GM19099 (cell line): ENCODE data around the gene OR9A2.

Source experiments
- POLR2A ChIP-seq: IDR thresholded peaks from 3 replicates; pipeline ENCODE4 v1.6.1; 2011; ENCODE audit warnings: low read depth; ENCODE audit not compliant: insufficient read length; ENCODE audit errors: extremely low read depth

Gene OR9A2

GRCh38 chr7:143005632-143006260 is 21.2 kb downstream of the OR9A2 start:
- TF ChIP-seq POLR2A: no peak

- TF ChIP-seq POLR2A: no peak
Measured at GRCh38 chr7:143003393-143004051, 23.4 kb downstream of the OR9A2 start.

- TF ChIP-seq POLR2A: no peak
Measured at GRCh38 chr7:143002898-143003297, 24.0 kb downstream of the OR9A2 start.

GRCh38 chr7:143002106-143002505 is 24.8 kb downstream of the OR9A2 start:
- no peak for TF ChIP-seq POLR2A

GRCh38 chr7:143000648-143001047 is 26.3 kb downstream of the OR9A2 start:
- TF ChIP-seq POLR2A: no peak

- TF ChIP-seq POLR2A: no peak
Measured at GRCh38 chr7:142999793-143000192, 27.1 kb downstream of the OR9A2 start.

GRCh38 chr7:142998966-142999365 is 28.0 kb downstream of the OR9A2 start:
- TF ChIP-seq POLR2A: no peak

GRCh38 chr7:142997456-142997989 is 29.4 kb downstream of the OR9A2 start:
- no peak for TF ChIP-seq POLR2A

GRCh38 chr7:142992427-142992826 is 34.5 kb downstream of the OR9A2 start:
- no peak for TF ChIP-seq POLR2A

- TF ChIP-seq POLR2A: no peak
Measured at GRCh38 chr7:142984297-142984696, 42.6 kb downstream of the OR9A2 start.

- no peak for TF ChIP-seq POLR2A
Measured at GRCh38 chr7:142983825-142984224, 43.1 kb downstream of the OR9A2 start.
